Measurements from ENCODE around the gene MAPK6.
"Not testable (repeated sequence)": the region's sequence is repeated elsewhere in the genome, so short reads cannot be mapped to it uniquely, and the experiment has no call there.

The MAPK6 gene

DNA sequence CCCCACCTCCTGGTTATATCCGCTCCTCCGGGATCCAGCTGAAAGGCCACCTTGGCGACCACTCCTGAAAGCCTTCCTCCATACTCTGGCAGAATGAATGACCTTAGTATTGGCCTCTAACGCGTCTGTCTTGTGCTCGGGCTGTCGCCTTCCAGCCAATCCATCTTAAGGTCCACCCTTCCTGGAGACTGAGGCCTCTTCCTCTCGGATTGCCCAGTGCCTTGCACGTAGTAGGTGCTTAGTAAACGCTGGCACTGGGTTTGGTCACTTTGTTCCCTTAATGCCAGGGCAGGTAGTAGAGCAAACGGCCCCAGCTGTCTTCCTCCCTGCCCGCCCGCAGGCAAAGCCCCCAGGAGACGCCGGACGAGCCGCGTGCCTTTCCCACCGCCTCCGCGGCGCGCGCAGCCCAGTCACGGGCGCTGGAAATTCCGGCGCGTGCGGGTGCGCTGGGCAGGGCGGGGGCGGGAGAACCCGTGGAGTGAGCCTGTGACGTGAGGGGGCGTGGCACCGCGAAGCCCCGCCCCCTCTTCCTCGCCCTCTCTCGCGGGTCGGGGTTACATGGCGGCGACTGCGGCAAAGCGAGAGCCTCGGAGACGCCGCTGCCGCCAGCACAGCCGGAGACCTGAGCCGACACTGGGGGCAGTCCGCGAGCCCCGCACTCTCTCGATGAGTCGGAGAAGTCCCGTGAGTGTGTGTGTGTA is at the start of gene MAPK6:
Gene MAPK6, plus strand, starts transcription at position 527 of the 701 bp plus-strand sequence. CDS start 27,242 bp downstream, outside the sequence.
- DNase-seq (ENCODE audit: low spot score): peak; percentile 99

DNA sequence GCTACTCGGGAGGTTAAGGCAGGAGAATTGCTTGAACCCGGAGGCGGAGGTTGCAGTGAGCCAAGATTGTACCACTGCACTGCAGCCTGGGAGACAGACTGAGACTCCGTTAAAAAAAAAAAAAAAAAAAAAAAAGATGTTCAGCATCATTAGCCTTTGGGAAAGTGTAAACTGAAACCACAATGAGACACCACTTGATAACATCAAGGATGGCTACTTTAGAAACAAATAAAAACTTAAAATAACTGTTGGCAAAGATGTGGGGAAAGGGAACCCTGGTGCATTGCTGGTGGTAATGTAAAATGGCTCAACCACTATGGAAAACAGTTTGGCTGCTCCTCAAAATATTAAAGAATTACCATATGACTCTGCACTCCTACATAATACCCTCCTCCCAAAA is 49.3 kb upstream of the MAPK6 start:
- DNase-seq (ENCODE audit: low spot score): no peak

DNA sequence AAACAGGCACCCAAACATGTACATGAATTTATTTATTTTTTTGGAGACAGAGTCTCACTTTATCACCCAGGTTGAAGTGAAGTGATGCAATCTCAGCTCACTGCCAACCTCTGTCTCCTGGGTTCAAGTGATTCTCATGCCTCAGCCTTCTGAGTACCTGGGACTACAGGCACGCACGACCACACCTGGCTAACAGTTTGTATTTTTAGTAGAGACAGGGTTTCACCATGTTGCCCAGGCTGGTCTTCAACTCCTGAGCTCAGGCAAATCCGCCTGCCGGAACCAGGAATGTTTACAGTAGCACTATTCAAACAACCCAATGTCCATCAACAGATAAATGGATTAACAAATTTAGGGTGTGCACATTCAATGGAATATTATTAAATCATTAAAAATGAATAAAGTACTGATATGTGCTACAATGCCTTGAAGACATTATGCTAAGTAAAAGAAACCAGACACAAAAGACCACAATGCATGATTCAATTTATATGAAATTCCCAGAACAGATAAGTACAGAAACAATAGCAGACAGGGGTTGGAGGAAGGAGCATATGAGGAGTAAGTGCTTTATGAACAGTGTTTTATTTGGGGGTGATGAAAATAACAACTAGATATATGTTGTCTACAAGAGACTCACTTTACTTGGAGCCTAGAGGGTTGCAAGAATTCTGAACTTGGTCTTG is 48.7 kb upstream of the MAPK6 start:
- DNase-seq (ENCODE audit: low spot score): no peak

DNA sequence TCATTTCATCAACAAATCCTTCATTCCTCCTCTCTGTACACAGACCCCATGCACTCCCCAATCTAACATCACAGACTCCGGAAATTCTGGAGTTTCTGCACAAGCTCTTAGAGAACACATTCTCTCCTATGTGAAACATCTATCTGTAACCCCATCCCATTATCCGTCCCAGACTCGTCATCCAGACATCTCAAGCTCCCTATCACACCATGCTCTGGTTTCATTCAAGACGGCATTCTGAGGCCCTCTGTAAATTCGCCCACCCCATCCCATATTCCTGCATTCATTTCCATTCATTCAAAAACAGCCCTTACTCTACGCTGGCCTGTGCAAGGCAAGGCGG is 48.0 kb upstream of the MAPK6 start:
- no peak for DNase-seq (ENCODE audit: low spot score)

DNA sequence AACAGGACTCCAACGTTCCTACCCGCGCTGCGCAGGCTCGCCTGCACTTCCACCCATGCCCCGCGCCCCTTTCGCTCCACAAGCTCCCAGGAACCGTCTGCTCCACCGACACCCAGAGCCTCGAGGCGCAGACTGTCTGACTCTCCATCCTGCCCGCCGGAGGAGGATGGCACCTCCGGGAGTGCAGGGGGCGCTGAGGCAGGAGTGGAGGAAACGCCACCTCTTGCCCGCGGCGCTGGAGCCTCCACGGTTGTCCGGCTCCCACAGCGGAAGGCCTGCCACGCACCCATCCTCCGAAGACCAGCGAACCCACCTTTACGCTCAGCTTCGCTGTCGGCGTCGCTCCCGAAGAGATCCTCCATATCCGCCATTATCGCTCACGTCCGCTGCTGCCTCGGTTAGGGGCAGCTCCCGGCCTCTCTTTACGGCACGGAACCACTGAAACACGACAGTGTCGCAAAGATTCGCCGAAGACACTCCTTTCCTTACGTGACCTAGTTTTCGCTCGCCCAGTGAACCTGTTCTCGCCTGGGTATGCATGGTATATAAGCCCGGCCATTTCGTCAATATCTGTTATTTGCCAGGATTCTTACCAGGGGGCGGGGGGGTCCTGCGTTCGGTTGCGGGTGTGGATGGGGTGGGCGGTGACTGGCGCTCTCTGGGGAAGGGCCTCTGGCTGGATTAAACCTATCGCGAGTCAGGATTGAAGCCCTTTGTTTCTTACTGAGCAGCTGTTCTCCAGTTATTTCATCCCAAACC is 47.5 kb upstream of the MAPK6 start, which contains the start of gene LEO1:
Gene LEO1, minus strand, starts transcription at position 404 of the 759 bp plus-strand sequence. Its CDS starts 33 bp downstream, at position 371.
- peak; percentile 95 for DNase-seq (ENCODE audit: low spot score)

DNA sequence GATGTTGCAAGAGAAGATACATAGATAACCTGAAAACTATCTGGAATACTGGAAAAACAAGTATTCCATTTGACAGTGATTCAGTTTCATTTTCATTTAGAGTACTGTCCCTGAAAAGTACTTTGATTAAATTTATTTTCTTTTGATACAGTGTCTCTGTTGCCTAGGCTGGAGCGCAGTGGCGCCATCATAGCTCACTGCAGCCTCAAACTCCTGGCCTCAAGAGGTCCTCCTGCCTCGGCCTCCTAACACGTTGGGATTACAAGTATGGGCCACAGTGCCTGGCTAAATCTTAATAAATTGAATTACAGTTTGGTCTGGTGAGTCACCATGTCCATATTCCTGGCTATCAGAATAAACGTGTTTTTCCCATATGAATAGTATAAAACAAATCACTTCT is 45.8 kb upstream of the MAPK6 start:
- no peak for DNase-seq (ENCODE audit: low spot score)

DNA sequence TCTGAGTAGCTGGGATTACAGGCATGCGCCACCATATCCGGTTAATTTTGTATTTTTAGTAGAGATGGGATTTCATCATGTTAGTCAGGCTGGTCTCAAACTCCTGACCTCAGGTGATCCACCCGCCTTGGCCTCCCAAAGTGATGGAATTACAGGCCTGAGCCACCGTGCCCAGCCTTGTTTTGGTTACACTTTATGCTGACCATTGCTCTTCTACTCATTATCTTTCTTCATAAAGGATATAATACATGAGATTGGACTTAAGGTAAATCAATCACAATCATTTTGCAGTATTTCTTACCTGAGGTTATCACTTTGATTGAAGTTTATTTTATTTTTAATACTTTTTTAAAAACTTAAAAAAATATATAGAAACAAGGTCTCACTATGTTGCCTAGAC is 45.2 kb upstream of the MAPK6 start:
- no peak for DNase-seq (ENCODE audit: low spot score)

DNA sequence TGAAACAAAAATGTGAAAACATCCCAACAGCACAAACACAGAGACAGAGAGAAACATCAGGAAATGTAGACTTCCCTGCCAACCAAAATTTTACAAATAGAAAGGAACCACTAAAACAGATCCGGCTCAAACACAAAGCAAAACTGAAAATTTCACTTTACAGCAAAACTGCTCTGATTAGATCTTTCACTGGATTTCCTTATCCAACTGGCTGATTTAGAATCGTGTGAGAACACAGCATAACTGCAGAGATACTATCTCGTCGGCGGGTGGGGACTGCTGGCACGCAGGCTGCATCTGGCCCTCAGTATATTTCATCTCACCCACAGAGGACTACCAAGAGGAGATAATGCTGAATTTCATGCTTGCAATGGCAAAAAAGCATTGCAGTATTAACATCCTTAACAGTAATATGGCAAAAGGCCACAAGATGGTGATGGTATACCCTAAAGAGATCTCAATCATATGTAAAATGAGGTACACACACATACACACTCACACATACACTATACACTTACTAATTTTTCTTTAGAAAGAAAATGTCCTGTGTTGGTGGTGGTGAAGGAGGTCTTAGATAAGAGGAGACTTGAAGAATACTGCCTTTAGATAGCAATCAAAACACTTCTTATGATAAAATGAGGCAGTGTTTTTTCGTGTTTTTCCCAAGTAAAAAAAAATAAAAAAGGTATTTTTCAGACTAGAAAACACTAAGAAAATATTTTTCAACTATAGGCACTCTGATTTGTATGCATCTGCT is 36.8 kb upstream of the MAPK6 start:
- peak; percentile 79 for DNase-seq (ENCODE audit: low spot score)

DNA sequence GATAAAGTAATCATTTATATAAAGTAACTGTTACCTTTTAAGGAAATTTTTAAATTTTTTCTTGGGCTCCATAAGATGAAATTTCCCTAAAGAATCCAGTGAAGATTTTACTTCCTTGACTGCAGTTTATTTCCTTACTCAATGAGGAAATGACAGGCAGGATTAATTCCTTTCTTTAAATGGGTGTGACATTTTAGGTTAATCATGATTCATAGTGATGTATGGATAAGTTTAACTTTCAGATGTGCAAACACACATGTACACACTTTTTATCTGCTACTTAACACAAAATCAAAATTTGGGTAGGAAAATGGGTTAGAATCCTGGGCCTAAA is 36.3 kb upstream of the MAPK6 start:
- no peak for DNase-seq (ENCODE audit: low spot score)

DNA sequence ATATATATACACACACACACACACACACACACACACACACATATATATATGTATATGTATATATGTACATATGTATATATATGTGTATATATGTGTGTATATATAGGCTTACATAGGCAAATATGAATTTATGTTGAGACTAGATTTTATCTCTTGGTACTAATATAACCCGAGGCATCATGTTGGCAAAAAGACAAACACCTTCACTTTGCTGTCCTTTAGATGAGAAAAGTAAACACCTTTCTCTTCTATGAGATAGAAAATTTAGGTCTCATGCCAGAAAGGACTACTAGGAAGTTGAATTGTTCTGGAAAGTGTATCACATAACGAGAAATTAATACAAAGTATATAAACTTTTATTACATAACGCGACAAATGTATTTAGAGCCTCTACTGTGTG is 27.9 kb upstream of the MAPK6 start:
- no peak for DNase-seq (ENCODE audit: low spot score)

DNA sequence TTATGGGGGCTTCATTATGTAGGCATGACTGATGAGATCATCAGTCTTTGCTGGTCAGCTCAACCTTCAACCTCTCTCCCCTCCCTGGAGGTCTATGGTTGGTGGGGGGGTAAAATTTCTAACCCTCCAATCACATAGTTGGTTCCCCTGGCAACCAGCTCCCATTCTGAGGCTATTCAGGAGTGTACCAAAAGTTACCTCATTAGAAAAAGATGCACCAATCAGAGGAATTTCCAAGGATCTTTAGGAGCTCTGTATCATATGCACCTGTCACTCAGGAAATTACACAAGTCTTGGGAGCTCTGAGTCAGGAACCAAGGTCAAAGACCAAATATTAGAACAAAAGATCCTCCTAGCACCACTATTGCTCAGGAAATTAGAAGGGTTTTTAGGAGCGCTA is 26.1 kb upstream of the MAPK6 start:
- no peak for DNase-seq (ENCODE audit: low spot score)

DNA sequence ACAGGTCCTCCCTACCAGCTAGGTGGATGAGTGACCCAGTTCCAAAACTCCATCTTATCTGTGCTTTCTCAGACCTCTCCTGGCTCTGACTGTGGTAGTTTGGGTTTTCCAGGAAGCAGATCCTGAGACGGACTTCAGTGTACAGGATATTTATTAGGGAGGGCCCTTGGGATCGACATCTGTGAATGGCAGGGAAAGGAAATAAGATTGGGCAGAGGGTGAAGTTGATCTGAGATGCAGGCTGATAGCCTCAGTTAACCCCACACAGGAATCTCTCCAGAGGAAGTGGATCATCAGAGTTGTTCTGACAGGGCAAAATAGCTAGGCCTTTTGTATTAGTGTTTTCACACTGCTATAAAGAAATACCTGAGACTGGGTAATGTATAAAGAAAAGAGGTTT is 16.7 kb upstream of the MAPK6 start:
- DNase-seq (ENCODE audit: low spot score): no peak

DNA sequence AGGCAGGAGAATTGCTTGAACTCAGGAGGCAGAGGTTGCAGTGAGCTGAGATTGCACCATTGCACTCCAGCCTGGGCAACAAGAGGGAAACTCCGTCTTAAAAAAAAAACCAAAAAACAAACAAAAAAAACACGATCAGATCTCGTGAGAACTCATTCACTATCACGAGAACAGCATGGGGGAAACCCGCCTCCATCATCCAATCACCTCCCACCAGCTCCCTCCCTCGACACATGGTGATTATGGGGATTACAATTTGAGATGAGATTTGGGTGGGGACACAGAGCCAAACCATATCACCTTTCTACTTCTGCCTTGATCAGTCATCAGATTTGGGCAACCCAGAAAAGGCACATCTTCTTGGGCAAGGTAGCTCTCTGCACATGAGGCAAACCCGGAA is 15.9 kb upstream of the MAPK6 start:
- not testable (repeated sequence) for DNase-seq (ENCODE audit: low spot score)

DNA sequence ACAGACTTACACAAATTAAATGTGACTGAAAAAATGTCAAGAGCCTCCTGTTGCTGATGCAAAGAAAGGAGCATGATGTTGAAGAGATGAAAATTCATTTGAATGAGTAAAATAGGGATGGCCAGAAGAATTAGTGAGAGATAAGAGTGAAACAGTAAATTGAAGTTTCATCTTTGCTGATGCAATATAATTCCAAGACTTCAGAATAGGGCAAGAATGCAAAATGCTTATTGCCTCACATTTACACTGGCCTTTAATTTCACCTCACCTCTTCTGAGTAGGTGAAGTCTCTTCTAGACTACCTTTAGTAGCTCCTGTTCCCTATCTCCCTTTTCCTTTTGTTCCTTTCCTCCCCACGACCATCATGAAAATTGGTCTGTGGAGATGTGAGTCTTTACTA is 15.3 kb upstream of the MAPK6 start:
- no peak for DNase-seq (ENCODE audit: low spot score)

DNA sequence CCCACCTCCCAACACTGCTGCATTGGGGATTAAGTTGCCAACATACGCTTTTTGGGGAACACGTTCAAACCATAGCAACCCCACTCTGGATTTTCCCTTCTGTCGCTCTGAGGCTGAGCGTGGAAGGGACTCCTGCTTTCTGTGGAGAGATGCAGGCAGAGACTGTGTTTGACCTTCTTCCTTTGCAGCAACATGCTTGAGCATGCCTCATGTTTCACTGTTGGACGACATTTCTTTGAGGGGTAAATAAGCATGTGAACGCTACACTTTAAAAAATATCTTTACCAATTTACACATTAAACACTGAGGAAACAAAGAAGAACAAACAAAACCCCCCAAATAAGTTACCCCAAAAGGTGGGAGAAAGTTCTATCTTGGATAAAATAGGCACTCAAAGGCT is 14.2 kb upstream of the MAPK6 start:
- DNase-seq (ENCODE audit: low spot score): no peak

DNA sequence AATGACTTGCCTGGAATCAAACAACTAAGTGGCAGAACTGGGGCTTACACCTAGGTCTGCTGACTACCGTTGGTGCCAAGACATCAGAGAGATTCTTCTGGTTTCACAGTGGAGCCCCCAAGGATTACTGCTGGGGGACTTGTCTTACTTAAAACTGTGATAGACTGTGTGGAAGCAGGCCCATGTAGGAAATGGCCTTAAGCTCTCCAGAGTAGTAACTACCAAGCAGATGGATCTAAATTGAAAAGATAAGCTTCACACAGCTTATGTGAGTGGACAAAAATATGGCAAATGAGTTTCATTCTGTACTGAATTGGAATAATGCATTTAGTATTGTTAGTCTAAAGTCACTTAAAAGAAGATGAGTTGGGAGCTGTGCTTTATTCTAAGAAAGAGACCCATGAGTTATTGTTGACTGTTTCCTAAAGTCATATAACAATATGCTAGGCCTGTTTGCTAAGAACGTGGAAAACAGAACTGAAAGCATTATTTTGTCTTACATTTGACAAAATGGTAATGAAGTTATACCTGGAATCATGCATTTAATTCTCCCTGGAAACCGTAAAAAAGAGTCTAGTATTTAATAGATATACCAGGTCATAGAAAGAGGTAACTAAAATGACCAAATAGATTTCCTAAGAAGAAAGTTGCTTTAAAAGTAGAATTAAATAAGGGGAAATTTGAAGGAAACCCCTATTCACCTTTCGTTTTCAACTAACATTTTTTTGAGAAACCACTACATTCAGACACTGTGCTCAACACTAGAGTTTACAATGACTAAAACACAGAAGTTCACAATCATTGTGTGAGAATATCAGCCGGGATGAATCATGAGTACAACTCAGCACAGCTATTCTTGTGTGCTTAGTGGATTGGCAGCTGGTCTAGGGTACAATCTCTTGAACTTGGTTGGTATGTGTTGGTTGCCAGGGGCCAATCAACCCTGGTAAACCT is 13.0 kb upstream of the MAPK6 start:
- DNase-seq (ENCODE audit: low spot score): peak; percentile 31

DNA sequence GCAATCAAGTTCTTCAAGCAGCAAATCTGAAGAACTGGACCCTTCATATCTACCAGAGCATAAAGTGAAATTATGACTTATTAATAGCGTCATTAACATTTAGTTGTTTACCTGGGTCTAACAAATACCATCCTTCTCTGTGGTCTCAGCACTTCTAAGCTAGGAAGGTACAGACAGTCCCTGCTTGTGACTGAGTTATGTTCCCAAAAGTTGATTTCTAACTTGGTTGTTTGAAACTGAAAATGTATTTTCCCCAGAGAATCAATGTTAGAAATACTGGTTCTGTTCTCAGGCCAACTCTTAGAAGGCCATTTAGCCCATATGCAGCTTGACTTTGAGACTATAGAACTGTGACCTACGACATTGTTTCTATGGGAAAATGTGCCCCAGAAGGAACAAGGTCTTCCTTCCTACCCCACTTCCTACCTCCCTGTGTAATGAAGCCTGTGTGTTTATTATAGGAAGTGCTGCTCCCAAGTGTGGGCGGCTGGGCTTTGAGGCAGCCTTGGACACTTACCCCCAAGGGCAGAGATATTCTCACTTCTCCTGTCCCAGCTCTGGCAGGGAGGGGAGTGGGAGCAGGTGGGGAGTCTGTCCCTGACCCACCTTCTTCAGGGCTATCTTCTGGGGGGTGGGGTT is 12.2 kb upstream of the MAPK6 start:
- DNase-seq (ENCODE audit: low spot score): no peak

DNA sequence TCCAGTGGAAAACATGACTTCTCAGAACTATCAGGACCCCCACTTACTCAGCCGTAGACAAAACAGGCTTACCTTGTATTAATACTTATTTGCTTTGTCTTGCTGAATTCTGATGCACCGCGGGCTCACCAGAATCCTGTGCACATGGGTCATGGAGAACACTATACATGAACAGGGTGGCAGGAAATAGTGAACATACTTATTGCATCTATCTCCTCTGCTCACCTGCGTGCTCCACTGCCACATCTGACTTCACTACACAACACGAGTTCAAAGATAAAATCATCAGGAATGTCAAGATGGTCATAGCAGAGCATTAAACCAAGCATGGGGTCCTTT is 10.7 kb upstream of the MAPK6 start:
- DNase-seq (ENCODE audit: low spot score): no peak

DNA sequence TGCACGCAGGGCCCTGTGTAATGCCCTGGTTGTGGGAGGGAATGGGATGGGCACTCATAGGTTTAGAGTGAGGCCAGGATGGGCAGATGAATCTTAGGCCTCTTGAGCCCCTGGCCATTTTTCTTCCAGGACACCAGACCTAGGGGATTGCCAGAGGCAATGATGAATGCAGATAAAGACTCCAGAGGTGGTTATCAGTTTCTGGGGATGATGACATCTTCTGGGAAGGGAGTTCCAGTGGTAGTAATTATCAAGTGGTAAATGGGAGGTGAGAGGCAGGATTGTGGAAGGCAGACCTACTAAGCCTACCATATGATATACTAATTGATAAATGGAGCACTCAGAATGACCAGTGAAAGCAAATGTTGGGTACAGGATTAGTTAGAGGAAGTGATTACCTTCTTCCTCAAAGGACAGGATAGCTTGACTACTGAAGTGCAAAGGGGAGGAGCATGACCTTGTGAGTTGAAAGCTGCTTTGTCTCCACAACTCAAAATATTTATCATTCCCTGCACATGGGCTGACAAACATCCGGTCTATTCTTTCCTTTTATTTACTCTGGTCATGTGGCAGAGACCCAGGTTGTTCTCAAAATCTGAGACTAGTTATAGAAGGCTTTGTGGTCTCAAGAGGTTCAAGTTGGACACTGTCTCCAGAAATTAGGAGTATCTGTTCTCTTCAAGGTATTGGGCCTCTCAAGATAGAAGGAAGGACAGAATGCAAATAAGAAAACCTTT is 10.2 kb upstream of the MAPK6 start:
- DNase-seq (ENCODE audit: low spot score): no peak

Data from GM03348 (cell line).